Keratinocyte (primary cell): ENCODE data around the gene ACTR3. TPM values are rescaled to one million over a fixed set of nuclear protein-coding genes. Genes with fewer than 3 reads are reported as not detected.
A peak's percentile ranks its signal among the peaks of the same experiment; 100 is the strongest.

Source experiments
- DNase-seq: peaks from one replicate; pipeline ENCODE4 v3.0.0-alpha.2; 2011; ENCODE audit warnings: low read depth, missing footprints, low spot score
- FAIRE-seq: peaks from 2 replicates; lab custom pipeline; 2011; peaks lifted over from hg19 to GRCh38; lab: Jason Lieb, UNC
- H2AFZ ChIP-seq: 2 replicates; pipeline ENCODE4 v1.6.0; 2012; ENCODE audit warnings: low read length, control low read depth, inconsistent platforms; ENCODE audit not compliant: control insufficient read depth
- H3K27ac ChIP-seq: 2 replicates; pipeline ENCODE4 v1.5.1; 2011; ENCODE audit warnings: low read length; ENCODE audit not compliant: control insufficient read depth, insufficient read depth
- H3K27me3 ChIP-seq: 3 replicates; pipeline ENCODE4 v1.6.0; 2011; ENCODE audit warnings: low read length; ENCODE audit not compliant: control insufficient read depth, insufficient read depth; ENCODE audit errors: extremely low read depth
- H3K36me3 ChIP-seq, 2 experiments: 2 replicates in 1 of 2; 3 replicates in 1 of 2; pipeline ENCODE4 v1.5.1; 2011; ENCODE audit warnings: low read length in 2 of 2, mild to moderate bottlenecking in 1 of 2; ENCODE audit not compliant: control insufficient read depth in 2 of 2, insufficient read depth in 2 of 2; ENCODE audit errors: extremely low read depth in 1 of 2
- H3K4me1 ChIP-seq: 3 replicates; pipeline ENCODE4 v1.5.1; 2011; ENCODE audit warnings: low read length; ENCODE audit not compliant: control insufficient read depth, insufficient read depth; ENCODE audit errors: extremely low read depth
- H3K4me2 ChIP-seq: 3 replicates; pipeline ENCODE4 v1.6.0; 2011; ENCODE audit warnings: low read depth, low read length; ENCODE audit not compliant: control insufficient read depth, insufficient read depth; ENCODE audit errors: extremely low read depth
- H3K4me3 ChIP-seq, 3 experiments: fragments of 200-600 bp in 1 of 3; sonication (generic) in 1 of 3; 2 replicates in 2 of 3; 3 replicates in 1 of 3; pipeline ENCODE4 v1.5.1; 2011 to 2016; ENCODE audit warnings: low read length in 3 of 3, mild to moderate bottlenecking in 3 of 3, control low read depth in 2 of 3, inconsistent platforms in 1 of 3, low read depth in 1 of 3, mixed read lengths in 1 of 3, mixed run types in 1 of 3, moderate library complexity in 1 of 3; ENCODE audit not compliant: control insufficient read depth in 2 of 3, insufficient read depth in 2 of 3; ENCODE audit errors: extremely low read depth in 1 of 3
- H3K79me2 ChIP-seq: 2 replicates; pipeline ENCODE4 v1.6.0; 2012; ENCODE audit warnings: low read length; ENCODE audit not compliant: control insufficient read depth, insufficient read depth
- H3K9ac ChIP-seq: 3 replicates; pipeline ENCODE4 v1.6.0; 2011; ENCODE audit warnings: low read length; ENCODE audit not compliant: control insufficient read depth, insufficient read depth; ENCODE audit errors: extremely low read depth
- H3K9me1 ChIP-seq: 3 replicates; pipeline ENCODE4 v1.6.0; 2011; ENCODE audit warnings: low read length; ENCODE audit not compliant: control insufficient read depth, insufficient read depth; ENCODE audit errors: extremely low read depth
- H3K9me3 ChIP-seq: 2 replicates; pipeline ENCODE4 v1.5.1; 2012; ENCODE audit warnings: low read depth, low read length; ENCODE audit not compliant: control insufficient read depth
- H4K20me1 ChIP-seq: 3 replicates; pipeline ENCODE4 v1.6.0; 2011; ENCODE audit warnings: low read length; ENCODE audit not compliant: control insufficient read depth, insufficient read depth; ENCODE audit errors: extremely low read depth
- EZH2 ChIP-seq: IDR thresholded peaks from one replicate; pipeline ENCODE4 v1.6.1; 2012; ENCODE audit warnings: inconsistent platforms, mild to moderate bottlenecking, low read length, moderate library complexity
- dilution Hi-C: fragments of 300-500 bp; cut with MboI; formaldehyde crosslinking; loops from one replicate; pipeline ENCODE4 v1.7.0; 2020; ENCODE audit warnings: low sequenced_read_pairs; ENCODE audit not compliant: extremely low pct_ligation_motif_present
- polyA plus RNA-seq, 5 experiments: library from polyadenylated mRNA; depleted of rRNA in 3 of 5; stranded (reverse) in 3 of 5; stranded (forward) in 1 of 5; unstranded in 1 of 5; fragments of >200 nt; gene quantifications; 1 replicate in 1 of 5; 2 replicates in 3 of 5; 3 replicates in 1 of 5; pipeline versions ENCODE4 v1.2.1 to v1.2.3, GENCODE V29; 2011 to 2012; ENCODE audit warnings: missing spikeins in 2 of 5, low read depth in 1 of 5, low replicate concordance in 1 of 5
- TF ChIP-seq, protein P1 (sequence below), 3 experiments: IDR thresholded peaks in 1 of 3; conservative IDR thresholded peaks in 1 of 3; optimal IDR thresholded peaks in 1 of 3; 2 replicates in 2 of 3; 3 replicates in 1 of 3; pipeline versions ENCODE3 to v1.5.1; 2011; ENCODE audit warnings: low read length in 3 of 3, mild to moderate bottlenecking in 3 of 3, moderate library complexity in 2 of 3, control low read depth in 1 of 3, inconsistent platforms in 1 of 3; ENCODE audit not compliant: insufficient read depth in 2 of 3; ENCODE audit errors: extremely low read depth in 1 of 3

ACTR3 gene
- polyA plus RNA-seq, 1 donor (not counting 4 experiments of a cell fraction or from before 2014, with no cell fraction given), result 340 TPM

DNA sequence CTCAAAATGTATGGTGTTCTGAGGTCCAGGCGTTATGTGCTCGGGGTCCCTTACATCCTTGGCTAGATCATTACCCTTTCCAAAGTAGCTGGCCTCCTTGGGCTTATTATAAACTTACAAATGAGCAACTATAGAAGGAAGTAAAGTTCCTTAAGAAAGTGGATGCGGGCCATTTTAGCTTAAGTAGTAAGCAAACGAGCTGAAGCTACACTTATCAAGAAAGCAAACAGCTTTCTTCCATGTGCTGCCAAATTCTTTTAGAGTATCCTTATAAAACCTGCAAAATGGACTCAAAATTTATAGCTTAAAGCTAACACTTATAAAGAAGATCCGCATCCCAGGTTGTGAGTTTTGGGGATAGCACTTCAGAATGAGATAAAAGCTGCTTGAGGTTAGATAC is 75.3 kb downstream of the ACTR3 start:
- no peaks in the 10 kb centered on the region for H3K79me2 ChIP-seq
- H3K9me1 ChIP-seq, result no peaks in the 10 kb centered on the region
- no peak for DNase-seq
- H3K4me3 ChIP-seq, result no peak overlapping the region
- no peak overlapping the region for H2AFZ ChIP-seq
- dilution Hi-C loops, result no loop called here
- H3K27ac ChIP-seq, result no peak overlapping the region
- no peak for FAIRE-seq
- no peak overlapping the region for H3K4me2 ChIP-seq
- H3K4me1 ChIP-seq, result peaks cover 3% of the 10 kb centered on the region
- no peaks in the 10 kb centered on the region for H3K36me3 ChIP-seq
- TF ChIP-seq EZH2, result no peak
- TF ChIP-seq, protein P1, sequence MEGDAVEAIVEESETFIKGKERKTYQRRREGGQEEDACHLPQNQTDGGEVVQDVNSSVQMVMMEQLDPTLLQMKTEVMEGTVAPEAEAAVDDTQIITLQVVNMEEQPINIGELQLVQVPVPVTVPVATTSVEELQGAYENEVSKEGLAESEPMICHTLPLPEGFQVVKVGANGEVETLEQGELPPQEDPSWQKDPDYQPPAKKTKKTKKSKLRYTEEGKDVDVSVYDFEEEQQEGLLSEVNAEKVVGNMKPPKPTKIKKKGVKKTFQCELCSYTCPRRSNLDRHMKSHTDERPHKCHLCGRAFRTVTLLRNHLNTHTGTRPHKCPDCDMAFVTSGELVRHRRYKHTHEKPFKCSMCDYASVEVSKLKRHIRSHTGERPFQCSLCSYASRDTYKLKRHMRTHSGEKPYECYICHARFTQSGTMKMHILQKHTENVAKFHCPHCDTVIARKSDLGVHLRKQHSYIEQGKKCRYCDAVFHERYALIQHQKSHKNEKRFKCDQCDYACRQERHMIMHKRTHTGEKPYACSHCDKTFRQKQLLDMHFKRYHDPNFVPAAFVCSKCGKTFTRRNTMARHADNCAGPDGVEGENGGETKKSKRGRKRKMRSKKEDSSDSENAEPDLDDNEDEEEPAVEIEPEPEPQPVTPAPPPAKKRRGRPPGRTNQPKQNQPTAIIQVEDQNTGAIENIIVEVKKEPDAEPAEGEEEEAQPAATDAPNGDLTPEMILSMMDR (optimal IDR thresholded peaks at IDR 0.05 in 1 of 3, IDR thresholded peaks at IDR 0.05 in 1 of 3, conservative IDR thresholded peaks at IDR 0.05 in 1 of 3; ENCODE audit: extremely low read depth in 1 of 3, insufficient read depth in 2 of 3, low read length in 3 of 3), result no peak
- H3K9ac ChIP-seq, result no peak overlapping the region
- no peaks in the 10 kb centered on the region for H4K20me1 ChIP-seq
- no peaks in the 10 kb centered on the region for H3K9me3 ChIP-seq
- H3K27me3 ChIP-seq, result no peaks in the 10 kb centered on the region

DNA sequence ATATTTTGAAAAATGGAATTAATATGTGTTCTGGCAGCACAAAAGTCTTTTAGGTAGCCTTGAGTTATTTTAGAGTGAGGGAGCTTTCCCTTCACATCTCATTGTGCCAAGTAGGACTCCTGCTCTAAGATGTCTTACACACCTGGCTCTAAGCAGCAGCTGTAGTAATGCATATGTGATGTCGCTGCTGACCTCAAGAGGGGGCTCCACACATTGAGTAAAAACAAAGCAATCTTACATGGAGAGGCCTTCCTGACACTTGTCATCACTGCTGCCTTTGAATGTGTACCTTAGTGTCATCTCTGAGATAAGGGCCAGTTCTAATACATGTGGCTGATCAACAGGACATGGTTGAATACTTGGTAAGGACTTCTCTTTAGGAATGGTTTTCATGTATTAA is 75.8 kb downstream of the ACTR3 start:
- dilution Hi-C loops, result no loop called here
- no peaks in the 10 kb centered on the region for H3K79me2 ChIP-seq
- H3K4me3 ChIP-seq, result no peak overlapping the region
- no peak overlapping the region for H3K4me2 ChIP-seq
- H3K27me3 ChIP-seq, result no peaks in the 10 kb centered on the region
- H3K9me3 ChIP-seq, result no peaks in the 10 kb centered on the region
- no peaks in the 10 kb centered on the region for H4K20me1 ChIP-seq
- DNase-seq, result peak; percentile 9
- no peak for TF ChIP-seq EZH2
- TF ChIP-seq, protein P1 (optimal IDR thresholded peaks at IDR 0.05 in 1 of 3, IDR thresholded peaks at IDR 0.05 in 1 of 3, conservative IDR thresholded peaks at IDR 0.05 in 1 of 3; ENCODE audit: extremely low read depth in 1 of 3, insufficient read depth in 2 of 3, low read length in 3 of 3), result peak; percentile 46 to 70 (median 69)
- no peaks in the 10 kb centered on the region for H3K36me3 ChIP-seq
- H3K27ac ChIP-seq, result no peak overlapping the region
- H3K9me1 ChIP-seq, result no peaks in the 10 kb centered on the region
- H3K4me1 ChIP-seq, result peaks cover 3% of the 10 kb centered on the region
- FAIRE-seq, result peak; percentile 43
- H3K9ac ChIP-seq, result no peak overlapping the region
- H2AFZ ChIP-seq, result no peak overlapping the region
